Measurements from ENCODE around the gene CRELD2. TPM values are rescaled to one million over a fixed set of nuclear protein-coding genes. Genes with fewer than 3 reads are reported as not detected.
A peak's percentile ranks its signal among the peaks of the same experiment; 100 is the strongest.

Gene CRELD2
- total and polyA plus RNA-seq, 2 of the 13 experiments (the other 11 are each of a cell fraction or from before 2014, with no cell fraction given) = 17.2 to 44.7 TPM

DNA sequence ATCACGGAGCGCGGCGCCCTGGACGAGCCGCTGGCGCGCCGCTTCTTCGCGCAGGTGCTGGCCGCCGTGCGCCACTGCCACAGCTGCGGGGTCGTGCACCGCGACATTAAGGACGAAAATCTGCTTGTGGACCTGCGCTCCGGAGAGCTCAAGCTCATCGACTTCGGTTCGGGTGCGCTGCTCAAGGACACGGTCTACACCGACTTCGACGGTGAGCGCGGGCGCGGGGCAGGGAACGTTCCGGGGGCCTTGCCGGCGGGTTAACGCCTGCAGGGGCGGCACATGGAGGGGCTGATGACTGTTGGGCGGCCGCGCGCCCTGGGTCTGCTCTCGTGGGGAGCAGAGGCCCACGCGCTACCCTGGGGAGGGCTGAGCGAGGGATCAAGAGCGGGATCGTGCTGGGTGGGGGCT lies 43.2 kb downstream of the CRELD2 start (continued):
- TF ChIP-seq PBX2 (CRISPR knock-in tag; IDR thresholded peaks at IDR 0.05) = no peak
- TF ChIP-seq ZSCAN22 (CRISPR knock-in tag; IDR thresholded peaks at IDR 0.05) = no peak
- TF ChIP-seq ZNF761 (CRISPR knock-in tag; conservative IDR thresholded peaks at IDR 0.05) = no peak
- no peak; the same call in 1 of the 2 replicates for TF ChIP-seq KDM2A (CRISPR knock-in tag; IDR thresholded peaks at IDR 0.05; ENCODE audit: borderline replicate concordance, low read depth)
- TF ChIP-seq HOXA3 (CRISPR knock-in tag; IDR thresholded peaks at IDR 0.05) = no peak
- TF ChIP-seq NFATC3 (CRISPR knock-in tag; IDR thresholded peaks at IDR 0.05) = no peak
- no peak for TF ChIP-seq BCLAF1 (IDR thresholded peaks at IDR 0.05)
- no peak for TF ChIP-seq MTA1 (CRISPR knock-in tag; IDR thresholded peaks at IDR 0.05; ENCODE audit: borderline replicate concordance)
- TF ChIP-seq TOE1 (CRISPR knock-in tag; IDR thresholded peaks at IDR 0.05) = no peak
- TF ChIP-seq ZBTB8A (CRISPR knock-in tag; IDR thresholded peaks at IDR 0.05; ENCODE audit: borderline replicate concordance, low read depth) = no peak
- no peak for TF ChIP-seq E2F5 (CRISPR knock-in tag; conservative IDR thresholded peaks at IDR 0.05)
- TF ChIP-seq, protein P1, sequence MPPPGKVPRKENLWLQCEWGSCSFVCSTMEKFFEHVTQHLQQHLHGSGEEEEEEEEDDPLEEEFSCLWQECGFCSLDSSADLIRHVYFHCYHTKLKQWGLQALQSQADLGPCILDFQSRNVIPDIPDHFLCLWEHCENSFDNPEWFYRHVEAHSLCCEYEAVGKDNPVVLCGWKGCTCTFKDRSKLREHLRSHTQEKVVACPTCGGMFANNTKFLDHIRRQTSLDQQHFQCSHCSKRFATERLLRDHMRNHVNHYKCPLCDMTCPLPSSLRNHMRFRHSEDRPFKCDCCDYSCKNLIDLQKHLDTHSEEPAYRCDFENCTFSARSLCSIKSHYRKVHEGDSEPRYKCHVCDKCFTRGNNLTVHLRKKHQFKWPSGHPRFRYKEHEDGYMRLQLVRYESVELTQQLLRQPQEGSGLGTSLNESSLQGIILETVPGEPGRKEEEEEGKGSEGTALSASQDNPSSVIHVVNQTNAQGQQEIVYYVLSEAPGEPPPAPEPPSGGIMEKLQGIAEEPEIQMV (CRISPR knock-in tag; IDR thresholded peaks at IDR 0.05; ENCODE audit: low read depth) = no peak
- no peak for TF ChIP-seq RFX3 (CRISPR knock-in tag; IDR thresholded peaks at IDR 0.05)
- TF ChIP-seq ZSCAN31 (CRISPR knock-in tag; IDR thresholded peaks at IDR 0.05; ENCODE audit: low read depth) = no peak
- TF ChIP-seq ZSCAN21 (CRISPR knock-in tag; IDR thresholded peaks at IDR 0.05; ENCODE audit: borderline replicate concordance) = peak; percentile 50; the same call in 1 of the 2 replicates
- TF ChIP-seq TARDBP (CRISPR knock-in tag; IDR thresholded peaks at IDR 0.05) = no peak
- TF ChIP-seq MXI1 (IDR thresholded peaks at IDR 0.05; ENCODE audit: borderline replicate concordance, low read depth, low read length) = no peak
- no peak for TF ChIP-seq TCF7 (IDR thresholded peaks at IDR 0.05; ENCODE audit: low read depth)
- TF ChIP-seq POLR2AphosphoS2 (IDR thresholded peaks at IDR 0.05; ENCODE audit: low read depth, low read length) = no peak
- no peak for TF ChIP-seq TRIM24 (CRISPR knock-in tag; IDR thresholded peaks at IDR 0.05)
- TF ChIP-seq MYNN (CRISPR knock-in tag; IDR thresholded peaks at IDR 0.05; ENCODE audit: low read depth) = no peak
- no peak for TF ChIP-seq ZNF841 (CRISPR knock-in tag; IDR thresholded peaks at IDR 0.05; ENCODE audit: borderline replicate concordance)

Data from HepG2 (cell line).